Left ventricle myocardium inferior (tissue), 1 donor: ENCODE measurements around the gene MCAM. TPM values are rescaled to one million over a fixed set of nuclear protein-coding genes. Genes with fewer than 3 reads are reported as not detected.

Source experiments
- DNase-seq: peaks from one replicate; pipeline ENCODE4 v3.0.0-alpha.2; 2020
- H3K27ac ChIP-seq: fragments of 200-600 bp; replicated peaks from 2 replicates; pipeline ENCODE4 v1.8.0; 2021
- H3K27me3 ChIP-seq: fragments of 200-600 bp; 2 replicates; pipeline ENCODE4 v1.8.0; 2021; ENCODE audit warnings: low read depth
- H3K36me3 ChIP-seq: fragments of 200-600 bp; 2 replicates; pipeline ENCODE4 v1.8.0; 2021
- H3K4me1 ChIP-seq: fragments of 200-600 bp; 2 replicates; pipeline ENCODE4 v1.8.0; 2021
- H3K4me3 ChIP-seq: fragments of 200-600 bp; 2 replicates; pipeline ENCODE4 v1.8.0; 2021; ENCODE audit warnings: mild to moderate bottlenecking, moderate library complexity
- H3K9me3 ChIP-seq: fragments of 200-600 bp; replicated peaks from 2 replicates; pipeline ENCODE4 v1.8.0; 2021
- CTCF ChIP-seq: fragments of 200-600 bp; IDR thresholded peaks from 2 replicates; pipeline ENCODE4 v1.8.0; 2021; ENCODE audit warnings: antibody characterized with exemption, mild to moderate bottlenecking, borderline replicate concordance
- intact Hi-C: fragments of 100-400 bp; cut with micrococcal nuclease; formaldehyde crosslinking; loops from one replicate; pipeline ENCODE4 v1.11.0; 2022
- total RNA-seq: library from RNA; stranded (reverse); fragmentation: NEBNext Ultra II Directional; extraction: Animal tissue kit (Norgen Biotek cat#: 25700); gene quantifications from one replicate; pipeline ENCODE4 v1.2.1, GENCODE V29; 2021
- donor health status: DM: no; HTN: yes; CAD: no; lungs with severe emphysema.

The MCAM gene
- total RNA-seq, 1 donor from 2014 or later, result 59.2 TPM

DNA sequence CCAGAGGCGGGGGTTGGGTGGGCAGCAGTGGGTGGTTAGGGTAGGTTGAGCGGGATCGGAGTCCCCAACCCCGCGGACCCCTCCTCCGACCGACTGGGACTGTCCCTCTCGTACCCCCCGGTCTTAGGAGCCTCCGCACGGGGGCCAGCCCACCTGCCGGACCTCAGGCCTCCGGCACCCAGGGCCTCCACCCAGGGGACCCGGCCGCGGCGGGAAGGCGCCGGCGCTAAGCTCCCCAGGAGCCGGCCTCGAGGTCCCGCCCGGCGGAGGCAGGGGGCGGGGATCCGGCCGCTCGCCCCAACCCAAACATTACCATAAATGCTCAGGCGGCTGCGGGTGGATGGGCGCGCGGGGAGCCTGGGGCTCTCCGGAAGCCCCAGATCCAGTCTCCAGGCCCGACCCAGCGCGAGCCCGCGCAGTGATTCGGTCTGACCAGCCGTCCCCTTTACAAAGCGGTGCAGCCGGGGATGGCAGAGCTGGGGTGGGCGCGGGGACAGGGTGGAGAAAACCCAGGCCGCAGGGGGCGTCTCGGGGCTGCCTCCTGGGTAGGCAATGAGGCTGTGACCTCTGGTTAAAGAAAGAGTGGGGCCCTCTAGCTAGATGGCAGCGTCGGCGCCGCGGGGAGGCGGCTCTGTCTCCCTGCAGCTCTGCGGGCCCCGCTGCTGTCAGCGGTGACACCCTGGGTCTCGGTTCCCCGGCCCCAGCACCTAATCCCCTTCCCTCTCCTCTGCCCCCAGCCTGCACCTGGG lies 4.0 kb upstream of the MCAM start:
- Histone ChIP-seq H3K9me3 (no peaks in the 10 kb centered on the region), H3K4me3 (peak overlapping the region; percentile 68), H3K36me3 (no peaks in the 10 kb centered on the region), H3K4me1 (peaks cover 75% of the 10 kb centered on the region), H3K27me3 (no peaks in the 10 kb centered on the region), H3K27ac (peak overlapping the region; percentile 92)
- peak; percentile 74 for DNase-seq
- no peak for TF ChIP-seq CTCF
- intact Hi-C loops, result no loop called here

DNA sequence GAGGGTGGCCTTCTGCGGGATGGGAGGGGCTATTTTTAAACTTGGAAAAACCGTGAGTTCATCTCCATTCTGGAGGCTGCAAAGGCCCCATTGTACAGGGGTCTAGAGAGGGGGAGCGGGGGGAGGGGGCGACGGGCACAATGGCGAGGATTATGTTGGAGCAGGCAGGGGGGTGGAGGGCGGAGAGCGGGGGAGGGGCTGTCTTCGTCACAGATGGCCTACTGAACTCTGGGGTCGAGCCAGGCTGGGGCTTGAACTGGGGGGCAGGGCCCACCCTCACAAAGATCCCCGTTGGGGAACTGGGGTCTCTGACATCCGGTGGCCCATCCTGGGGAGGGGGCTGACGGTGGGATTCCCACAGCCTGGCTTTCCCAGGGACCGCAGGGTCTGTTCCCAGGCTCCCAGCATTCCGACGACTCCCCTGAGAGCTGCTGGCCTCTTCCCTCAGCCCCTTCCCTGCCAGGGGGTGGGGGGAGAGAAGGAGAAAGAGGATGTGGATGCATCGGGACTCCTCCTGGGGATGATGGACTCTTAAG lies 3.4 kb upstream of the MCAM start:
- Histone ChIP-seq H3K27ac (peak overlapping the region; percentile 92), H3K9me3 (no peaks in the 10 kb centered on the region), H3K4me1 (peaks cover 81% of the 10 kb centered on the region), H3K4me3 (peak overlapping the region; percentile 68), H3K27me3 (no peaks in the 10 kb centered on the region), H3K36me3 (no peaks in the 10 kb centered on the region)
- intact Hi-C loops, result no loop called here
- DNase-seq, result peak; percentile 53
- no peak for TF ChIP-seq CTCF

DNA sequence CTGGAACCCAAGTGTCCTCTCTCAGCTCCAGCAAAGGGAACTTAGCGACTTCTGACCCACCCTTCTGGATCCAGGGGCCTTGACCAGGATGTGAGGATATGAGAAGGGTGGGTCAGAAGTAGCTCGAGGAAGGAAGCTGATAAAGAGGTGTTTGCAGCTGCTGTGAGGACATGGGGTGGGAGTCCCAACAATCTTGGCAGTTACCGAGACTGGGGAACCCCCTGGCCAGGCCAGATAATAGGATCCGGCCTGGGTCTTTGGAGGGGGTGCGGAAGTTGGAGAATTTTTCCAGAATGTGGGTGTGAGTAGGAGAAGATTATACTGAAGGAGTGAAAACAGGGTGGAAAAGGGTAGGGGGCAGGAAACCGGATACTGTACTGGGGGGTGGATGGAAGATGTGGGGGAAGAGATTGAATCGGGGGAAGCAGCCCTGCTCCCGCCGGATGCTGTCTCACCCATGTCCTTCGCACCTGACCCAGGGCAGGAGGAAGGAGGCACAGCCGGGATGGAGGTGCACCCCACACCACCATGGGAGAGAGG lies 2.8 kb upstream of the MCAM start:
- Histone ChIP-seq H3K27ac (peak overlapping the region; percentile 92), H3K36me3 (peaks cover 4% of the 10 kb centered on the region), H3K9me3 (no peaks in the 10 kb centered on the region), H3K27me3 (no peaks in the 10 kb centered on the region), H3K4me3 (peak overlapping the region; percentile 68), H3K4me1 (peaks cover 87% of the 10 kb centered on the region)
- DNase-seq, result no peak
- no peak for TF ChIP-seq CTCF
- intact Hi-C loops, result no loop called here

GRCh38 chr11:119319136-119319699 lies 2.3 kb upstream of the MCAM start:
- H3K4me1 ChIP-seq, result peaks cover 89% of the 10 kb centered on the region
- H3K4me3 ChIP-seq, result peak overlapping the region; percentile 21
- intact Hi-C loops, result no loop called here
- no peak for TF ChIP-seq CTCF
- no peaks in the 10 kb centered on the region for H3K27me3 ChIP-seq
- DNase-seq, result no peak
- peak overlapping the region; percentile 92 for H3K27ac ChIP-seq
- peaks cover 9% of the 10 kb centered on the region for H3K36me3 ChIP-seq
- H3K9me3 ChIP-seq, result no peaks in the 10 kb centered on the region

GRCh38 chr11:119318240-119319135 lies 1.6 kb upstream of the MCAM start:
- DNase-seq, result no peak

More at GRCh38 chr11:119318240-119319135, 1.6 kb upstream of the MCAM start:
- Histone ChIP-seq H3K27ac (peak overlapping the region; percentile 92), H3K36me3 (peaks cover 15% of the 10 kb centered on the region), H3K27me3 (no peaks in the 10 kb centered on the region), H3K4me3 (peak overlapping the region; percentile 79), H3K4me1 (peaks cover 87% of the 10 kb centered on the region), H3K9me3 (no peaks in the 10 kb centered on the region)
- TF ChIP-seq CTCF, result no peak
- intact Hi-C loops, result no loop called here
